Sciatic nerve (tissue), 2 donors: ENCODE results near the gene IQCE. TPM values are rescaled to one million over a fixed set of nuclear protein-coding genes. Genes with fewer than 3 reads are reported as not detected.

ENCODE experiments used
- ATAC-seq: fragments of 200-7000 bp; cut with Tn5 transposase; one replicate; pipeline ENCODE4 v1.9.1; 2020; ENCODE audit warnings: mild to moderate bottlenecking, moderate library complexity
- DNase-seq: peaks from one replicate; pipeline ENCODE4 v3.0.0-alpha.2; 2020; ENCODE audit warnings: low spot score
- intact Hi-C: fragments of 100-400 bp; cut with DNase I; formaldehyde crosslinking; loops from one replicate; pipeline ENCODE4 v1.14.2; 2022
- total RNA-seq: library from RNA; stranded (reverse); fragmentation: NEBNext Ultra II Directional; extraction: Animal tissue kit (Norgen Biotek cat#: 25700); gene quantifications from one replicate; pipeline ENCODE4 v1.2.1, GENCODE V29; 2021
- donor health status: DM: no; HTN: no; CAD: no.
- donor health status: DM: no; HTN: no; CAD: no.

Gene IQCE
- total RNA-seq, 1 donor from 2014 or later = 21.4 TPM

DNA sequence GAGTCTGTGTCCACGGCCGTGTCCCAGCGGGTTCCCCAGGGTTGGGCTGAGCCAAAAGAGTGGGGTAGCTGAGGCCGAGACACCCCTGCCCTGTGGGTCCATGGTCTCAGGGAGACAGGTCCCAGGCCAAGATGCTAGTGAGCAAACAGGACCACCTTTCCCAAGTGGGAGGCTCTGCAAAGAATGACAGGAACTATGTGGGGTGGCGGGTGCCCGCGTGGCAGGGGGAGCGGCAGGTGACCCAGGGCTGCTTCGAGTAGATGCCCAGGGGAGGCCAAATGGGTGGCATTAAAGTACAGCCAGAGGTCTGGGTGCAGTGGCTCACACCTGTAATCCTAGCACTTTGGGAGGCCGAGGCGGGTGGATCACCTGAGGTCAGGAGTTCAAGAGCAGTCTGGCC lies 91.2 kb downstream of the IQCE start:
- ATAC-seq (no peak), DNase-seq (no peak)
- intact Hi-C loops = no loop called here

DNA sequence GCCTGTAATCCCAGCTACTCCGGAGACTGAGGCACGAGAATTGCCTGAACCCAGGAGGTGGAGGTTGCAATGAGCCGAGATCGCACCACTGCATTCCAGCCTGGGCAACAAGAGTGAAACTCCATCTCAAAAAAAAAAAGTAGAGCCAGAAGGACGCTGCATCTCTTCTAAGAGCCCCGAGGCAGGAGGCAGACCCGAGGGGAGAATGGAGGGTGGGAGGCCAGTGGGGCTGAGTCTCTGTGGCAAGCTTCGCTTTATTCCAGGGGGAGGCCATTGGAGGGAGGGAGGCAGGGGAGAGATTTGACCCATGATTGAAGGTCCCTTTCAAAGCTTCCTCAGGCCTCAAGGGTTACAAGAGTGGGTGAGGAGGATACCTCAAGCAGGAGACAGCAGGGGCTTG lies 91.7 kb downstream of the IQCE start:
- intact Hi-C loops = no loop called here
- ATAC-seq = no peak
- DNase-seq = no peak

- intact Hi-C loops = no loop called here
- ATAC-seq (peak; percentile 21), DNase-seq (no peak)
Observed at GRCh38 chr7:2651336-2651735, 92.6 kb downstream of the IQCE start.

DNA sequence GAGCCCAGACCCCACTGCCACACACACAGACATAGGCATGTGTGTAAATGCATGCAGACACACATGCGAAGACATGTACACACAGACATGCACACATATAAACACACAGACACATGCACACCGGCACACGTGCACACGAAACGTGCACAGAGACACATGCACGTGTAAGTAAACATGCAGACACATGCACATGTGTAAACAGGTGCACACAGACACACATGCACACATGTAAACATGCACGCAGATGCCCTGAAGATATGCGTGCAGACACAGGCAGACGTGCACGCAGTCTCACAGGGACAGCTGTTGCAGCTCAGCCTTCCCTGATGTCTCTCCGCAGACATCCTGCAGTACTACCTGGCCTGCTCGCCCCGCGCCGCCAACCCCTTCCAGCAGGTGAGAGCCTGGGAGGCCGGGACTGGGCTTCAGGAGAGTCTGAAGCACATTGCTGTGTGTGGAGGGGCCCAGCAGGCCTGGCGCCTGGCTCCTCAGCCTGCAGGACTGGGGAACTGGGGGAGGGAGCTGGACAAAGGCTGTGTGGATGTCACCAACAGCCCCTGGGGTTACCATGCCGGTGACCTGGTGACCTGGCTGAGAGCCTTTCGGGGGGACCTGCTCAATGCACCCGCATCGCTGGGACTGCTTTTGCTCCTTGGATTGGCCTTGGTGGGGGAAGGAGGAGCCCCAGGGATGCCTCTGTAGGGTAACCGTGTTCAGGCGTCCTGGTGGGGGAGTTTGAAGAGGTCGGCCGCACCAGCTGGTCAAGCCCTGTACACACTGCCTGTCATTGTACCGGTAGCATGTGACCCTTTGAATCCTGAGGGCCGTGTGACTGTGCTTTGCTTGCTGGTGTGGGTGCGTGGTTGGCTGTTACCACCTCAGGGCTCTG lies 93.3 kb downstream of the IQCE start:
- intact Hi-C loops = no loop called here
- no peak for ATAC-seq
- DNase-seq = no peak

- ATAC-seq (no peak), DNase-seq (no peak)
- intact Hi-C loops = no loop called here
Observed at GRCh38 chr7:2652736-2653060, 93.9 kb downstream of the IQCE start.

- DNase-seq = no peak
- intact Hi-C loops = no loop called here
- no peak for ATAC-seq
Observed at GRCh38 chr7:2654059-2654458, 95.3 kb downstream of the IQCE start.

DNA sequence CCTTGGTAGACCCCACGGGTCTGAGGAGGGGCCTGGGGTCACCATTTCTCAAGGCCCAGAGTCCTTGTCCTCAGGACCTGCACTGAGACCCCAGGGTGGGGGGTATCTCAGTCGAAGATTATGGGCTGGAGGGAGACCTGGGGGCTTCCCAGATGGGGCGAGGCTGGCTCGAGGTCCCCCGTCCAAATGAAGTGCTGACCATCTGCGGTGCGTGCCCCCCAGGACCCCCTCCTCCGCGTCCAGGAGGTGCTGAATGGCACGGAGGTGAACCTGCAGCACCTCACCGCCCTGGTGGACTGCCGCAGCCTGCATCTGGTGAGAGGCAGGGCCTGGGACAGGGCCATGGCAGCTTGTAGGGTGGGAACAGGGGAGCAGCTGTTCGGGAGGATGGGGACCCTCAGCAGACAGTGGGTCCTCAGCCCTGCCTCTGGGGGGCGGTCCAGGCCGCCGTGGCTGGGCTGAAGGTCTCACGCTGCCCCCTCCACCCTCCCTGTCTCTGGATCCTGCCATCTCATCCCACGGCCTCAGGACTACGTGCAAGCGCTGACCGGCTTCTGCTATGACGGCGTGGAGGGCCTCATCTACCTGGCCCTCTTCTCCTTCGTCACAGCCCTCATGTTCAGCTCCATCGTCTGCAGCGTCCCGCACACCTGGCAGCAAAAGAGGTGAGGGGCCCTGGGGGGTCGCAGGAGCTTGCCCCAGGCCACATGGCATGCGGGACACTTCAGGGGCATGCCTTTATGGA lies 97.3 kb downstream of the IQCE start:
- intact Hi-C loops = no loop called here
- ATAC-seq (no peak), DNase-seq (no peak)

DNA sequence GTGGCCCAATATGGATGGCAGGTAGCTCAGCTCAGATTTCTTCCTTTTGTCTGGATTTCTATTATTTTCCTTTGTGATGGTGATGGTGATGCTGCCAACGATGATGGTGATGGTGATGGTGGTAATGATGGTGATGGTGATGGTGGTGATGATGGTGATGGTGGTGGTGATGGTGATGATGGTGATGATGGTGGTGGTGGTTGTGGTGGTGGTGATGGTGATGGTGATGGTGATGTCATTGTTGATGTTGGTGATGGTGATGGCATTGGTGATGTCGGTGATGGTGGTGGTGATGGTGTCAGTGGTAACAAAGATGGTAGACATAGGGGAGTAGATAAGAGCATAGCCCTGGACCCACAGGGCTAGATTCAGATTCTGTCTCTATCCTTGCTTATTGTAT lies 98.4 kb downstream of the IQCE start:
- DNase-seq (no peak), ATAC-seq (no peak)
- intact Hi-C loops = no loop called here

GRCh38 chr7:2657920-2658671 lies 99.3 kb downstream of the IQCE start:
- intact Hi-C loops = no loop called here
- ATAC-seq (no peak), DNase-seq (no peak)

DNA sequence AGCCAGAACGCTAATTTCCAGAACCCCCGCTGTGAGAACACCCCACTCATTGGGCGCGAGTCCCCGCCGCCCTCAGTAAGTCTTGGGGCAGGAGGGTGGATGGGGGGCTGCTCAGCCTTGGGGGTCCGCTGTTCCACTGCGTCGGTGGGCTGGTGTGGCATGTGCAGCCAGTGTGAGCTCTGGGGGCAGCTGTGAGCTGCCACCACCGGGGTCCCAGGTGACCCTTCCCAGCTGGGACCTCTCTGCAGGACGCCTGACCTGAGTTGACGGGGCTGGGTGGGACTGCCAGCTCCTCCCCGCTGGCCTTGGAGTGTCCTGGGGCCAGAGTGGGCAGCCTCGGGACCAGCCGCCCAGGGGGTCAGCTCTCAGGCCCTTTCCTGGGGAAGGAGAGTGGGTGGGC lies 100.2 kb downstream of the IQCE start:
- intact Hi-C loops = no loop called here

DNA sequence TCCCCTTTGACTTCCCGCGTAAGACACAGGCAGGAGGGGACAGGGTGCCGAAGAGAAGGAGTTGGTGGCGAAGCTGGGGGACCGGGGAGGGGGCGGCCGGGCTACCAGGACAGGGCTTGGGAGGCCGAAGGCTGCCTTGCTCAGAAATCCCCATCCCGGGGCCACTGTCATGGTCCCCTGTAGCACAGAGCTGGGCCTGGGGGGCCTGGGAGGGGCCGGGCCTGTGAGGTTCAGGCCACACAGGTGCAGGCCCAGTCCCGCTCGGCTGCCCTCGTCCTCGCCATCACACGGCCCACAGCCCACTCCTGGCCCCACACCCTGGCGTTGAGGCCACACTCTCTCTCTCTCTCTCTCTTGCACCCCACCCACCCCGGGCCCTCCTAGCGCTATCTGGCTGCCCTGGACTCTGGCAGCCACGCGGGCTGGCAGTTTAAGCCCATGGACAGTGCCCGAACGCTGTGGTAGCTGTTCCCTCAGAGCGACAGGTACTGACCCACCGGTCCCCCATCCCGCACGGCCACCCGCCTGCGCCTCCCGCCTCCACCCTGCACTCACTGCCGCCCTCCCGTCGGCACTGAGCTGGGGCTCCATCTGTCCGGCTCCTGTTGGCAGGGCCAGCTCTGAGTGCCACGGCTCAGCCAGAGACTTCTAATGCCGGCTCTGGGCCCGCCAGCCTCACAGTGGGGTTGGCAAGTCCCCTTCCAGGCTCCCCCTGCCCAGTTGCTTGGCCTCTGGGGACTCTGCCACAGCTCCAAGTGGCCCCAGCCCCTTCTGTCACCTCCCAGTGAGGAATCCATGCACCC lies 101.0 kb downstream of the IQCE start:
- intact Hi-C loops = no loop called here
- no peak for DNase-seq
- ATAC-seq = no peak

More for the DNA sequence above, 100.2 kb downstream of the IQCE start:
- DNase-seq = no peak
- ATAC-seq = no peak

DNA sequence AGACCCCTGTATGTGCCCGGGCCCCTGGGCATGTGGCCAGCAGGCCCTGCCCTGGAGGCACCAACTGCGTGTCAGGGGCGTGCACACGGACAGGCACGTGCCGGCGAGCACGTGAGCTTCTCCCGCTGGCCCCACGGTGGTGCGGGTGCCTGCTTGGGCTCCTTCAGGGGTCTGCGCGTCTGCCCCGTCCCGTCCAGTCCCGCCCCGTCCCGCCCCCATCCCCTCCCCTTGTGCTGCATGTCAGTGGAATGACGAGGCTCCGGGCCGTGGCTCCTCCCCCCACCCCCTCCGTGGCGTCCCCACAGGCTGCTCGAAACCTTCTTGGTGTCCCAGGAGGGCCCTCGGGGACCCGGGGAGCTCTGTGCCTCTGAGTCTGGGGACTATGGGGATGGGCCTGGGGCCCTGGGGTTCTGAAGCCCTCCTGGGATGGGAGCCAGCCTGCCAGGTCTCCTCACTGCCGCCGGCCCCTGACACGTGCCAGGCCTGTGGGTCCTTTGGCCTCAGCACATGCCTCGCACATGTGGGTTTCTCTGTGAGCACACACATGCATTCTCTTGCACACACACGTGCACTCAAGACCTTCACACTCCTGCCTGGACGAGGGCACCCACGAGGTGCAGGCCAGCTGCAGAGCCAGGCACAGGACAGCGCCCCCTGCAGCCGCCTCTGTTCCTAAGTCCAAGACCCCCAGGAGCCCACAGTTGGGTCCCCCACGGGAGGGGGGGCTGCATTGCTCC lies 101.7 kb downstream of the IQCE start:
- no peak for ATAC-seq

GRCh38 chr7:2661096-2661449 lies 102.3 kb downstream of the IQCE start:
- intact Hi-C loops = no loop called here
- DNase-seq = peak; percentile 66
- ATAC-seq = no peak

More for the DNA sequence above, 101.7 kb downstream of the IQCE start:
- DNase-seq = peak; percentile 57
- intact Hi-C loops = no loop called here

DNA sequence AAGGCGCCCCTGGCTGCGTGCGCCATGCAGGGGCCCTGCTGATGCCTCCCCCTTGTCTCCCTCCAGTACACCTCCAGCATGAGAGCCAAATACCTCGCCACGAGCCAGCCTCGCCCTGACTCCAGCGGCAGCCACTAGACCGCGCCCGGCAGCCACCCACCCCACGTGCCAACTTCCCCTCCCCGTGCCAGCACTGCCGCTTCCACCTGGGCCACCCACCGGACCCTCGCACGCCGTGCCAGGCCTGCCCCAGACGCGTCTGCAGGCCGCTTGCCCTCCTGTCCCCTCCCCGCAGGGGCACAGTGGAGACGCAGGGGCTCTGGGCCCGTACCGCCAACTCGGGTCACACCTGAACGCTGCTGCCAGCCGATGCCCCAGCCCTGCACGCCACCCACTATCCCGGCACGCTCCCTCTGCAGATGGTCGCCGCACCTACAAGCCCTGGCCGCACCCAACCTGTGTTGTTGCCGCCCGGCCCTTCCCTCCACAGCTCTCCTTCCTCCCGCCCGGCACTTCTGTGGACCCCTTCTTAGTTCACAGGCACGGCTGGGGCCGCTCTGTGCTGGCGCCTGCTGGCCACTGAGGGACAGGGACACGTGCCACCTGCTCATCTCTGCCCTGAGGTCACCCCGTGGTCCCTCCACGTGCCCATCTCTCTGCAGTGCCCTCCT lies 103.0 kb downstream of the IQCE start:
- DNase-seq (peak; percentile 60), ATAC-seq (no peak)
- intact Hi-C loops = no loop called here

DNA sequence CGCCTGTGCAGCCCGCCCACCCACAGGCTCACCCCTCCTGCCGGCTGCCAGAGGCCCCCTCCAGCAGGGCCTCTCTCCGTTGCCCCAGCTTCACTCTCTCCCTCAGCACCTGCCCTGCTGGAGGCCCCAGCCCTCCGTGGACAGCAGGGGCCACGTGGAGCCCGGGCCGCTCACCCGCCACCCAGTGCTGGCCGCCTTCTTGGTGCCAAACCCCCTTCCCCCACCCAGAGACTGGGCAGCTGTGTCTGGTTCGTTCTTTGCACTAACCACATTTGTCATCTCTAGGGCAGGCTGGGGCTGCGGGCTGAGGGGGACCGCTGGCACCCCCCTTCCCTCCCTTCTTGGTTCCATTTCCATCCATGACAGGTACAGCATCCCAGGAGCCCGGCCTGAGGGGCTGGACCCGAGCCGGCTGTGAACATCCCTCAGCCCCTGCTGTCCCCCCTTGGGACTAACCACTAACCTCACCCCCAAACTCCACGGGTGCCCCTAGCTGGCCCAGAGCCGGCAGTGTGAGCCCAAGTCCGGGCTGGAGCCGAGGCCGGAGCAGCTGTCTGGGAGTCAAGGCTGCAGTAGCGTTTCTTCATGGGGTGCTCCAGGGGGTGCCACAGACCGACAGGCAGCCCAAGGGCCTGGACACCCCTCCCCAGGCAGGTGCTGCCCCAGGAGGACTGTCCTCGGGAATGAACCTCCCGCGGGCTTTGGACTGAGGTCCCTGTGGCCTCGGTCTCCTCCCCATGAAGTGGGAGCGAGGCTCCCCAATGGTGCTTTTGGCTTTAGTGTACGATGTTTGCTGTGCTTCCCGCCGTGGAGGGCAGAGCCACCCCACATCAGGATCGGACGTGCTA lies 103.7 kb downstream of the IQCE start:
- intact Hi-C loops = no loop called here
- ATAC-seq = peak; percentile 2
- peak; percentile 57 for DNase-seq

DNA sequence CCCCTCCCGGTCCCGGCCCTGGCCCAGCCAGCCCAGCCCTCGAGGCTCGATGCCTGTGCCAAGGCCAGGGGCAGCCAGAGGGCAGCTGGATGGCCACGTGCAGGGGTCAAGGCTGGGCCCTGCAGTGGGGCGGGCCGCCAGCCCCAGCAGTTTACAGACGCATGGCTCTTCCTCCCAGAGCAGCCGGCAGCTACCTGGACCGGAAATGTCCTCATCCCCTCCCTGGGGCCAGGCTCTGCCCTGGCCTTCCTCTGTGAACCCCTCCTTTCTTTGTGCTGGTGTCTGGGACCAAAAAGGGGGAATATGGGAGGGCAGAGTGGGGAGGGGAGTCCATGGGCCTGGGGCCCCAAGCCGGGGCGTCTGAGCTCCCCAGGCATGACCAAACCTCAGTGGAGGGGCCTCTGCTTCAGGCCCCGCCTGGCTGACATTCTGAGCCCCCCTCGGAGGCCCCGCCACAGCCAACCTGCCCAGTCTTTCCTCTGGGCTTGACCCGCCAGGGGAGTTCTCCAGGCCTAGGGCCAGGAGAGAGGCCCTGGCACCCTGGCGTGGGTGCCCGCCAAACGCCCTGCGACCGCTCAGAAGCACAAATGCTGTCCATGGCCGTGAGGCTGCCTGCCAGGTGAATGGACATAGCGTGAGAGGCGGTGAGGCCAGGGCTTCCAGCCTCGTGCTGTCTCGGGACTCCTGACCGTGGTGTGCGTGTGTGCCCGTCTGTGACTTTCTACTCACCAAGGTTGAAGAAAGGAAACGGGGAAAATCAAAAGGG lies 104.5 kb downstream of the IQCE start:
- DNase-seq = peak; percentile 69
- intact Hi-C loops = no loop called here
- ATAC-seq = peak; percentile 82
